Measurements from ENCODE around the gene DKK3. TPM values are rescaled to one million over a fixed set of nuclear protein-coding genes. Genes with fewer than 3 reads are reported as not detected.

DKK3 gene
- total RNA-seq, 1 donor, result 94.3 TPM

DNA sequence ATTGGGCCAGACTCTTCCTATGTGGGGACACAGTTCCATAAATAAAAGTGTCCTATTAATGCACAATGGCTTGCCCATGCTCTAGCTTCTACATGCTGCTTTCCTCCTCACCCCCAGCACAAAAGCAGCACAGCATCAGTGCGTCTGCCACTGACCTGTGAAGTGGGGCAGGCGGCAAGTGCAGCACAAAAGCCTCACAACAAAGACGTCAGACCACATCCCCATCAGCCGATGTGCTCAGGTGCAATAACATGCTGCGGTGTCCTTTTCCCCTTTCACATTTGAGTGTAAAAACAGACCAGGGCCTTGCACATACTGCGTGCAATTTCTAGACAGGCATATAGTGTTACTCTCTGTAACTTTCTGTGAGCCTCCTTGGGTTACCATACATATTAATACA, 12.8 kb downstream of the DKK3 start:
- H3K4me3 ChIP-seq (ENCODE audit: low read depth, low read length), result no peak overlapping the region
- no peak for DNase-seq (ENCODE audit: low read depth)
- TF ChIP-seq, protein P1, sequence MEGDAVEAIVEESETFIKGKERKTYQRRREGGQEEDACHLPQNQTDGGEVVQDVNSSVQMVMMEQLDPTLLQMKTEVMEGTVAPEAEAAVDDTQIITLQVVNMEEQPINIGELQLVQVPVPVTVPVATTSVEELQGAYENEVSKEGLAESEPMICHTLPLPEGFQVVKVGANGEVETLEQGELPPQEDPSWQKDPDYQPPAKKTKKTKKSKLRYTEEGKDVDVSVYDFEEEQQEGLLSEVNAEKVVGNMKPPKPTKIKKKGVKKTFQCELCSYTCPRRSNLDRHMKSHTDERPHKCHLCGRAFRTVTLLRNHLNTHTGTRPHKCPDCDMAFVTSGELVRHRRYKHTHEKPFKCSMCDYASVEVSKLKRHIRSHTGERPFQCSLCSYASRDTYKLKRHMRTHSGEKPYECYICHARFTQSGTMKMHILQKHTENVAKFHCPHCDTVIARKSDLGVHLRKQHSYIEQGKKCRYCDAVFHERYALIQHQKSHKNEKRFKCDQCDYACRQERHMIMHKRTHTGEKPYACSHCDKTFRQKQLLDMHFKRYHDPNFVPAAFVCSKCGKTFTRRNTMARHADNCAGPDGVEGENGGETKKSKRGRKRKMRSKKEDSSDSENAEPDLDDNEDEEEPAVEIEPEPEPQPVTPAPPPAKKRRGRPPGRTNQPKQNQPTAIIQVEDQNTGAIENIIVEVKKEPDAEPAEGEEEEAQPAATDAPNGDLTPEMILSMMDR (IDR thresholded peaks at IDR 0.05; ENCODE audit: insufficient read depth, low read length), result no peak

DNA sequence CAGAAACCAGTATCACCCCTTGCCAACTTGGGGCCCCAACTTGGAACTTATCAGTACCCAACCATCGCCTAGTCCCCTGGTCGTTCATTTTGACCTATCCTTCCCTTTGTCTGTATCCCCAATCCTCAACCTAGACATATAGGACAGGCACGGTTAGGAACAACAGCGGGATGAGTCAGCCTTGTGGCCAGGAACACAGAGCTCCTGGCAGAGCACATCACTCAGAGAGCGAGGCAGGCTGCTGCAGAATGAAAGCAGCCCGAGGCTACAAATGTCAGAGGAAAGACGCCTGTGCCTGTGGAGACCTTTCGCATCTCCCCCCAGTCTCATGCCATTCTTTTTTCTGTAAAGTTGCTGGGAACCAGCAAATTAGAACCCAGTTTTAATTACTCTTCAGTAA, 14.6 kb downstream of the DKK3 start:
- peak; percentile 61 for DNase-seq (ENCODE audit: low read depth)
- H3K4me3 ChIP-seq (ENCODE audit: low read depth, low read length), result no peak overlapping the region
- TF ChIP-seq, protein P1 (IDR thresholded peaks at IDR 0.05; ENCODE audit: insufficient read depth, low read length), result no peak

DNA sequence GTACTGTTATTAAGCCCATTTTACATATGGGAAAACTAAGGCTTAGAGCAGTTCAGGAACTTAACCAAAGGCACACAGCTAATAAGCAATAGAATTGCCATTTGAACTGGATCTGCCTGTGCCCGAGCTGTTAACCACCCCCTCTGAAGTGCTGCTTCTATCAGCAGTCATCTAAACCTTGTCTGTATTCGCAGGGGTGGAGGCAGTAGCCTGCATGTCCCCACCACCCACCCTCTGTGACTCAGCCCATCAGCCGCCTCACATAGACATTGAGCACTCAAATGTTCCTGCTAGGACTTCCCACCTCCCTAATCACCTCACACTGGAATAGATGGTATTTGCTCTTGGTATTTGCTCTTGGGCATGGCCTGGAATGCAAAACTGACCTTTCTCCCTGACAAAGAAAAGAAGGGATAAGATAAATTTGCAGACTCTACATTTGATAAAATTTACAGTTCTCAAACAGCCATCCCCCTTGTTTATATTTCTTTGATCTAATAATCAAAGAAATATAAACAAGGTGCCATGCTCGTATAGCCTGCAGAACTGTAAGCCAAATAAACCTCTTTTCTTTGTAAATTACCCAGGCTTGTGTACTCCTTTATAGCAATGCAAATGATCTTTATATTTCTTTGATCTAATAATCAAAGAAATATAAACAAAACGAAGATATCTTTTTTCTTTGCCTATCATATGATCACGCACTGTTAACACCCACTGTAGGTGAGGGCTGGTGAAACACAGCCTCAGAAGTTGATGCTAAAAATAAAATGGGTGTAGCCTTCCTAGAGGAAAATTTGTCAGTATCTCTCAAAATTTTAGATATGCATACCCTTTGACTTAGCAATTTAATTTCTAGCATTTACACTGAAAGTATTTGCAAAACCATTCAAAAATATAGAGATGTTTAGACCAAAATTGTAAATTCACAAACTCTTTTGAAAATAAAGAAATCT, 15.9 kb downstream of the DKK3 start:
- H3K4me3 ChIP-seq (ENCODE audit: low read depth, low read length), result no peak overlapping the region
- DNase-seq (ENCODE audit: low read depth), result no peak
- TF ChIP-seq, protein P1 (IDR thresholded peaks at IDR 0.05; ENCODE audit: insufficient read depth, low read length), result no peak

DNA sequence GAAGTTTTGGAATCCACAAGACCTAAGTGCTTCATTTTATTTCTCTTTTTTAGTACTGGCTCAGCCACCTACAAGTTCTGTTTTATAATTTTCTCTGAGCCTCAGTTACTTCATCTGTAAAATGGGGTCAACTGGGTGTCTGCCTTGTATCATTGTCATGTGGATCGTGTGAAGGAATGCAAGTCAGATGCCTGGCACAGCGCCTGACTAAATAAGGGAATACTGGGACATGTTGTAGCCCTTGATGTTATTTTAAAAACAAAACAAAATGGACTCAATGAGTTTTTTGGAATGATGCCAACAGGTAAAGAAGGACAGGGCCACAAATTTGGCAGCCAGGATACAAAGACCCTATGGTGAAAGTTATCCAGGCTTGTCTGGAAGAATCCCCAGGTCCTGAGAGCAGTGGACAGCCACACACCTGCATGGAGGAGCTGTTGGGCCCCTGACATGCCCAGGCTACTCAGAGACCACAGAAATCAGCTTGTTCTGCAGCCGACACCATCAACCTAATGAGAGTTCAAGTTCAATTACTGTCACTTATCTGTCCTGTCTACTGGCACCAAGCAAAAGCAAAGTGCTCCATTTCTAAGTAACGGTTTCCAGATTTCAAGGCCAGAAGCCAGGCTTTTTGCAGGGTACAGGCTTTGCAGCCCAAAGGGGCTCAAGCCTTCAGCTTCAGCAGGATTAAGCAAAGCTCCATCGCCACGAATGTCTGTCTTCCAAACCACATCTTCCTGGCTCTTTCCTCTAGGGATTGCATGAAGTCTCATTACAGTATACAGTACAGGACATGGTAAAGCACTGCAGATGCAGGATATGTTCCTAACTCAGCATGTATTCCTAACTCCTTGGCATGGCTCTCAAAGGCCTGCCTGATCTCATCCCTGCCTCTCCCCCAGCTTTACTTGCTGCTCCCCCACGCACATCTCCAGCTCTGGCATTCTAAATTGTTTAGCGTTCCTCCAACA, 18.4 kb downstream of the DKK3 start:
- DNase-seq (ENCODE audit: low read depth), result peak; percentile 40
- H3K4me3 ChIP-seq (ENCODE audit: low read depth, low read length), result no peak overlapping the region
- TF ChIP-seq, protein P1 (IDR thresholded peaks at IDR 0.05; ENCODE audit: insufficient read depth, low read length), result no peak

DNA sequence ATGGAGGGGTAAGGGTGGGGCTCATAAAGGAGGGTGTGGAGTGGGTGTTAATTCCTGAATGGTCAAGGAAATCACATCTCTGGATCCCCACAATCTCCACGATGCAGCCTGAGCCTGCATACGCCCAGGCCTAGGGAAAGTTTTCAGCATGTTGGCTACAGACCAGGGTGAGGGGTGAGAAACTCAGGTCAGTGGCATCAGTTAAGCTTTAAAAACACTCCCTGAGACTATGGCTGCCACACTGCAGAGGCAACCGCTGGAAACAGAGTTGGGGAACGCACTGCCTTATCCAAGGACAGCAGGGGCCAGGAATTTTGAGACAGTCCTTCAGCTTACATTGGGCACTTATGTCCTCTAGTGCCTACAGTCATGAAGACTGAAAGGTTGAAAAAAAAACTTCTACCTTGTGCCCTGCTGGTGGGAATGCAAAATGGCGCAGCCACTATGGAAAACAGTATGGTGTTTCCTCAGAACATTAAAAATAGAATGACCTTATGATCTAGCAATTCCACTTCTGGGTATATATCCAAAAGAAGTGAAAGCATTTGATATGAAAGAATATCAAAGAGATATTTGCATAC, 19.7 kb downstream of the DKK3 start:
- H3K4me3 ChIP-seq (ENCODE audit: low read depth, low read length), result no peak overlapping the region
- DNase-seq (ENCODE audit: low read depth), result no peak
- TF ChIP-seq, protein P1 (IDR thresholded peaks at IDR 0.05; ENCODE audit: insufficient read depth, low read length), result peak; percentile 34

DNA sequence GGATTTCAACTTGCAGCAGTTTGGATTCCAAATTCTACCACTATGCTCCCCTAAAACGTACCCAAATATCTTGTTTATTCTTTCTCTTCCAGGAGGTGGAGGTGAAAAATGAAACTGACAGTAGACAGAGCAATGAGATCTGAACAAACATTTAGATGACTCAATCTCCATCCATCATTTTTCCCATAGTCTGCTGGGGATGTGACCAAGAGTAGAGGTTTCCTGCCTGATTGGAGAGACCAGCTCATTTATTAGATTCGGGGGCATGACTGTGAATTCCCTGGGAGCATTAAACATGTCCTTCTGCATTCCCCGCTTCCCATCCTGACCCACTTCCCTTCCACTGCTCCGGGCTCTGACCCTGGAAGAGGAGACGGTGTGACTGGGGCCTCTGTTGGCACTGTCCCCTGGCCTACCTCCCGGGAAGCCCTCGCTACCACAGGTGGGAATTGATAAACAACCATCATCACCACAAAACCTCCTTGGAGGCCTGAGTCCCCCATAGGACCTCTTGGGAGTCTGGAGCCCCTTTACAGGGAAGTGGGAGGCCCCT, 20.3 kb downstream of the DKK3 start:
- TF ChIP-seq, protein P1 (IDR thresholded peaks at IDR 0.05; ENCODE audit: insufficient read depth, low read length), result no peak
- DNase-seq (ENCODE audit: low read depth), result peak; percentile 30

More for the DNA sequence above, 20.3 kb downstream of the DKK3 start:
- no peak overlapping the region for H3K4me3 ChIP-seq (ENCODE audit: low read depth, low read length)

Measured in fibroblast of the aortic adventitia (primary cell).